H1 (cell line): Measurements from ENCODE around the gene CRPPA. TPM values are rescaled to one million over a fixed set of nuclear protein-coding genes. Genes with fewer than 3 reads are reported as not detected.

ENCODE experiments used
- ASH2L ChIP-seq: fragments of 200-600, 300-600 bp; sonication (generic); IDR thresholded peaks from one replicate; pipeline ENCODE4 v1.7.1; 2017; ENCODE audit warnings: low read length
- CBX5 ChIP-seq: fragments of 300-800, 300-1000 bp; sonication (generic); IDR thresholded peaks from 2 replicates; pipeline ENCODE4 v1.7.1; 2016; ENCODE audit warnings: antibody characterized with exemption, low read length, low read depth
- CHD1 ChIP-seq: IDR thresholded peaks from 2 replicates; pipeline ENCODE4 v1.6.1; 2012; ENCODE audit warnings: low read depth, low read length, improper control_type of control experiment
- CREB1 ChIP-seq: IDR thresholded peaks from 2 replicates; pipeline ENCODE4 v1.6.1; 2012; ENCODE audit warnings: inconsistent platforms
- GABPA ChIP-seq: IDR thresholded peaks from 2 replicates; pipeline ENCODE4 v1.6.1; 2011; ENCODE audit warnings: mild to moderate bottlenecking, low read length, moderate library complexity, borderline replicate concordance; ENCODE audit not compliant: insufficient read depth
- JUND ChIP-seq: IDR thresholded peaks from 2 replicates; pipeline ENCODE4 v1.6.1; 2011; ENCODE audit warnings: mild to moderate bottlenecking, improper control_type of control experiment, low read length
- MAFK ChIP-seq: IDR thresholded peaks from 2 replicates; pipeline ENCODE4 v1.6.1; 2012; ENCODE audit warnings: low read depth, mild to moderate bottlenecking, improper control_type of control experiment, low read length
- MAX ChIP-seq: IDR thresholded peaks from 2 replicates; pipeline ENCODE4 v1.6.1; 2012; ENCODE audit warnings: inconsistent platforms
- NANOG ChIP-seq: IDR thresholded peaks from 2 replicates; pipeline ENCODE4 v1.6.1; 2011; ENCODE audit warnings: low read length, low read depth, mild to moderate bottlenecking, inconsistent platforms; ENCODE audit not compliant: insufficient read depth, poor library complexity, severe bottlenecking
- PHF8 ChIP-seq: fragments of 200-600 bp; sonication (generic); conservative IDR thresholded peaks from 2 replicates; pipeline ENCODE4 v1.7.1; 2012; ENCODE audit warnings: low read depth, mild to moderate bottlenecking, inconsistent platforms, low read length, moderate library complexity
- RAD21 ChIP-seq, 2 experiments: IDR thresholded peaks in 1 of 2; conservative IDR thresholded peaks in 1 of 2; 2 replicates each; pipeline ENCODE4 v1.6.1; 2011; ENCODE audit warnings: low read depth in 2 of 2, low read length in 2 of 2, improper control_type of control experiment in 1 of 2, inconsistent platforms in 1 of 2, mild to moderate bottlenecking in 1 of 2, moderate library complexity in 1 of 2
- RFX5 ChIP-seq: IDR thresholded peaks from 2 replicates; pipeline ENCODE4 v1.6.1; 2011; ENCODE audit warnings: low read depth, low read length, improper control_type of control experiment, borderline replicate concordance
- RXRA ChIP-seq: IDR thresholded peaks from 2 replicates; pipeline ENCODE4 v1.6.1; 2011; ENCODE audit warnings: low read depth, mild to moderate bottlenecking, low read length, moderate library complexity; ENCODE audit not compliant: insufficient read depth
- SAP30 ChIP-seq: fragments of 300-600 bp; sonication (generic); IDR thresholded peaks from 2 replicates; pipeline ENCODE4 v1.7.1; 2012; ENCODE audit warnings: low read length, moderate library complexity, mild to moderate bottlenecking, inconsistent platforms; ENCODE audit not compliant: insufficient read depth, insufficient replicate concordance
- SIN3A ChIP-seq, 2 experiments: IDR thresholded peaks in 1 of 2; conservative IDR thresholded peaks in 1 of 2; 2 replicates each; pipeline ENCODE4 v1.6.1; 2011 to 2012; ENCODE audit warnings: low read length in 2 of 2, improper control_type of control experiment in 1 of 2, low read depth in 1 of 2, mild to moderate bottlenecking in 1 of 2
- SIX5 ChIP-seq: IDR thresholded peaks from 2 replicates; pipeline ENCODE4 v1.6.1; 2011; ENCODE audit warnings: mild to moderate bottlenecking, low read depth, low read length
- SP4 ChIP-seq: IDR thresholded peaks from 2 replicates; pipeline ENCODE4 v1.6.1; 2012; ENCODE audit warnings: low read length, inconsistent platforms
- SRF ChIP-seq: IDR thresholded peaks from 2 replicates; pipeline ENCODE4 v1.6.1; 2011; ENCODE audit warnings: mild to moderate bottlenecking, low read depth, low read length, moderate library complexity
- TAF1 ChIP-seq: IDR thresholded peaks from 2 replicates; pipeline ENCODE4 v1.6.1; 2011; ENCODE audit warnings: mild to moderate bottlenecking, low read depth, low read length
- TAF7 ChIP-seq: optimal IDR thresholded peaks from 2 replicates; pipeline ENCODE3; 2011; ENCODE audit warnings: low read depth, mild to moderate bottlenecking, inconsistent platforms, low read length, moderate library complexity, borderline replicate concordance
- ZNF274 ChIP-seq: IDR thresholded peaks from 2 replicates; pipeline ENCODE4 v1.7.0; 2012; ENCODE audit warnings: low read length, borderline replicate concordance; ENCODE audit errors: extremely low read depth
- polyA plus RNA-seq, 7 experiments: library from polyadenylated mRNA; depleted of rRNA in 3 of 7; stranded (reverse) in 5 of 7; unstranded in 2 of 7; fragments of >200 nt in 5 of 7; fragments of 200-250 nt in 2 of 7; gene quantifications; 1 replicate in 5 of 7; 2 replicates in 1 of 7; 4 replicates in 1 of 7; pipeline versions ENCODE4 v1.2.1 to v1.2.3, GENCODE V29; 2011 to 2013; ENCODE audit warnings: missing spikeins in 2 of 7, mixed read lengths in 2 of 7
- total RNA-seq: library from RNA; stranded (reverse); fragmentation: NEBNext Ultra II Directional; extraction: Animal tissue kit (Norgen Biotek cat#: 25700); gene quantifications from 2 replicates; pipeline ENCODE4 v1.2.1, GENCODE V29; 2021

CRPPA gene
- total and polyA plus RNA-seq, 2 of the 8 experiments (the other 6 are each of a cell fraction or from before 2014, with no cell fraction given), result 0.23 to 0.39 TPM

GRCh38 chr7:16420649-16421332 lies 547 bp downstream of the CRPPA start (continued):
- TF ChIP-seq PHF8 (peak; percentile 58), ASH2L (peak; percentile 97), SIX5 (no peak), TAF1 (peak; percentile 67; the same call in 1 of the 2 replicates), RAD21 (IDR thresholded peaks at IDR 0.05 in 1 of 2, conservative IDR thresholded peaks at IDR 0.05 in 1 of 2; ENCODE audit: low read depth in 2 of 2, low read length in 2 of 2) (peak; percentile 19 to 25; a peak in 2 of 4 replicates), MAFK (no peak), CHD1 (no peak), CREB1 (no peak), SAP30 (no peak), GABPA (no peak), MAX (no peak; the same call in 1 of the 2 replicates), SIN3A (conservative IDR thresholded peaks at IDR 0.05 in 1 of 2, IDR thresholded peaks at IDR 0.05 in 1 of 2; ENCODE audit: low read depth in 1 of 2, low read length in 2 of 2) (peak in 1 of 2 experiments; percentile 24; a peak in 1 of 4 replicates), CBX5 (no peak), SRF (no peak), RFX5 (no peak), ZNF274 (no peak), TAF7 (no peak), NANOG (no peak), SP4 (no peak), RXRA (no peak), JUND (no peak)
